ENCODE results near the gene MDM2. TPM values are rescaled to one million over a fixed set of nuclear protein-coding genes. Genes with fewer than 3 reads are reported as not detected.

Gene MDM2
- total RNA-seq, 1 experiment from 2014 or later: 207 TPM

DNA sequence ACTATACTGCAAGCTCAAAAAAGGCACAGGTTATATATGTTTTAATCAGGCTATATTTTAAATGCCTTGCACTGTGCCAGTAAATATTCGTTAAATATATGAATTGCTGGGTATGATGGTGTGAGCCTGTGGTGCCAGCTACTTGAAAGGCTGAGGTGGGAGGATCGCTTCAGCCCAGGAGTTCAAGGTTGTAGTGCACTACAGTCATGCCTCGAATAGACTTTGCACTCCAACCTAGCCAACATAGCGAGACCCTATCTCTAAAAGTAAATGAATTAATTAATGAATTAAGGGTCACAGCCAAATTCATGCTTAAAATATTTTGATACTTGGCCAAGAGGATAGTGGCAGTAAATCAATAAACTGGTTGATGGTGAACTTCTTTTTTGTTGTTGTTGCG, 22.2 kb upstream of the MDM2 start:
- ATAC-seq (no peak), DNase-seq (ENCODE audit: low spot score) (no peak)
- no peaks in the 10 kb centered on the region for H3K27me3 Mint-ChIP-seq (ENCODE audit: low read depth)
- H3K27ac Mint-ChIP-seq: no peak overlapping the region
- no peaks in the 10 kb centered on the region for H3K9me3 Mint-ChIP-seq
- TF ChIP-seq, protein P1, sequence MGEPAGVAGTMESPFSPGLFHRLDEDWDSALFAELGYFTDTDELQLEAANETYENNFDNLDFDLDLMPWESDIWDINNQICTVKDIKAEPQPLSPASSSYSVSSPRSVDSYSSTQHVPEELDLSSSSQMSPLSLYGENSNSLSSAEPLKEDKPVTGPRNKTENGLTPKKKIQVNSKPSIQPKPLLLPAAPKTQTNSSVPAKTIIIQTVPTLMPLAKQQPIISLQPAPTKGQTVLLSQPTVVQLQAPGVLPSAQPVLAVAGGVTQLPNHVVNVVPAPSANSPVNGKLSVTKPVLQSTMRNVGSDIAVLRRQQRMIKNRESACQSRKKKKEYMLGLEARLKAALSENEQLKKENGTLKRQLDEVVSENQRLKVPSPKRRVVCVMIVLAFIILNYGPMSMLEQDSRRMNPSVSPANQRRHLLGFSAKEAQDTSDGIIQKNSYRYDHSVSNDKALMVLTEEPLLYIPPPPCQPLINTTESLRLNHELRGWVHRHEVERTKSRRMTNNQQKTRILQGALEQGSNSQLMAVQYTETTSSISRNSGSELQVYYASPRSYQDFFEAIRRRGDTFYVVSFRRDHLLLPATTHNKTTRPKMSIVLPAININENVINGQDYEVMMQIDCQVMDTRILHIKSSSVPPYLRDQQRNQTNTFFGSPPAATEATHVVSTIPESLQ (CRISPR knock-in tag; IDR thresholded peaks at IDR 0.05): no peak
- TF ChIP-seq, protein P2, sequence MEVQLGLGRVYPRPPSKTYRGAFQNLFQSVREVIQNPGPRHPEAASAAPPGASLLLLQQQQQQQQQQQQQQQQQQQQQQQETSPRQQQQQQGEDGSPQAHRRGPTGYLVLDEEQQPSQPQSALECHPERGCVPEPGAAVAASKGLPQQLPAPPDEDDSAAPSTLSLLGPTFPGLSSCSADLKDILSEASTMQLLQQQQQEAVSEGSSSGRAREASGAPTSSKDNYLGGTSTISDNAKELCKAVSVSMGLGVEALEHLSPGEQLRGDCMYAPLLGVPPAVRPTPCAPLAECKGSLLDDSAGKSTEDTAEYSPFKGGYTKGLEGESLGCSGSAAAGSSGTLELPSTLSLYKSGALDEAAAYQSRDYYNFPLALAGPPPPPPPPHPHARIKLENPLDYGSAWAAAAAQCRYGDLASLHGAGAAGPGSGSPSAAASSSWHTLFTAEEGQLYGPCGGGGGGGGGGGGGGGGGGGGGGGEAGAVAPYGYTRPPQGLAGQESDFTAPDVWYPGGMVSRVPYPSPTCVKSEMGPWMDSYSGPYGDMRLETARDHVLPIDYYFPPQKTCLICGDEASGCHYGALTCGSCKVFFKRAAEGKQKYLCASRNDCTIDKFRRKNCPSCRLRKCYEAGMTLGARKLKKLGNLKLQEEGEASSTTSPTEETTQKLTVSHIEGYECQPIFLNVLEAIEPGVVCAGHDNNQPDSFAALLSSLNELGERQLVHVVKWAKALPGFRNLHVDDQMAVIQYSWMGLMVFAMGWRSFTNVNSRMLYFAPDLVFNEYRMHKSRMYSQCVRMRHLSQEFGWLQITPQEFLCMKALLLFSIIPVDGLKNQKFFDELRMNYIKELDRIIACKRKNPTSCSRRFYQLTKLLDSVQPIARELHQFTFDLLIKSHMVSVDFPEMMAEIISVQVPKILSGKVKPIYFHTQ (CRISPR knock-in tag; IDR thresholded peaks at IDR 0.05): no peak
- TF ChIP-seq TCF7 (CRISPR knock-in tag; IDR thresholded peaks at IDR 0.05; ENCODE audit: low read depth) (no peak), GABPB1 (CRISPR knock-in tag; IDR thresholded peaks at IDR 0.05) (no peak), ZNF138 (CRISPR knock-in tag; conservative IDR thresholded peaks at IDR 0.05) (no peak), SMAD3 (CRISPR knock-in tag; IDR thresholded peaks at IDR 0.05; ENCODE audit: borderline replicate concordance) (no peak)
- H3K36me3 Mint-ChIP-seq: no peaks in the 10 kb centered on the region
- H3K4me3 Mint-ChIP-seq: no peak overlapping the region
- ChIA-PET POLR2A (no interaction called here), CTCF (interaction anchor here (2.5 kb wide), 1 partner anchor 44 kb away, joined by 7 read pairs; no protein-coding TSS in a partner anchor)
- peaks cover 10% of the 10 kb centered on the region for H3K4me1 Mint-ChIP-seq

DNA sequence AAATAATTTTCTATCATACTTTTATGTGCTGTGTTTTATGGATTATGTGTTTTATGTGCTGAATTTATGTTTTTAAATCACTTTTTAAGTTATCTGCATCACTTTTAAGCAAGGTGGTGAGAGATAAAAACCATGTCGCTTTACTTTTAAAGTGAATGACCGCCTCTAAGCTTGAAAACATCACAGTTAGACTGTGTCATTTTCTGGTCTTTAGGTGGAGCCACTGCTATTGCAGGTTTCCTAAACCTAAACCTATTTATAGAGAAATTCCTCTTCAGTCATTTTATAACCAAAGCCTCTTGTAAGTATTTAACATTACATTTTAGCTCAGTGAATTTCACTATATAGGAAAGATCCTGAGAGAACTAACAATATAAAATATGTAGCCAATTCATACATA, 21.0 kb upstream of the MDM2 start:
- Mint-ChIP-seq H3K4me1 (peaks cover 10% of the 10 kb centered on the region), H3K27me3 (ENCODE audit: low read depth) (no peaks in the 10 kb centered on the region), H3K4me3 (no peak overlapping the region), H3K36me3 (no peaks in the 10 kb centered on the region), H3K9me3 (no peaks in the 10 kb centered on the region), H3K27ac (peak overlapping the region; percentile 83; the same call in 1 of the 2 replicates)
- DNase-seq (ENCODE audit: low spot score) (no peak), ATAC-seq (no peak)
- CTCF ChIA-PET: interaction anchor here (2.5 kb wide), 1 partner anchor 43 kb away, joined by 7 read pairs; no protein-coding TSS in a partner anchor
- no peak for TF ChIP-seq CREM (CRISPR knock-in tag; IDR thresholded peaks at IDR 0.05)
- no peak for TF ChIP-seq TEAD4 (CRISPR knock-in tag; IDR thresholded peaks at IDR 0.05)
- no peak for TF ChIP-seq ZNF423 (CRISPR knock-in tag; IDR thresholded peaks at IDR 0.05)
- TF ChIP-seq PRRX2 (CRISPR knock-in tag; IDR thresholded peaks at IDR 0.05): no peak
- POLR2A ChIA-PET: no interaction called here

DNA sequence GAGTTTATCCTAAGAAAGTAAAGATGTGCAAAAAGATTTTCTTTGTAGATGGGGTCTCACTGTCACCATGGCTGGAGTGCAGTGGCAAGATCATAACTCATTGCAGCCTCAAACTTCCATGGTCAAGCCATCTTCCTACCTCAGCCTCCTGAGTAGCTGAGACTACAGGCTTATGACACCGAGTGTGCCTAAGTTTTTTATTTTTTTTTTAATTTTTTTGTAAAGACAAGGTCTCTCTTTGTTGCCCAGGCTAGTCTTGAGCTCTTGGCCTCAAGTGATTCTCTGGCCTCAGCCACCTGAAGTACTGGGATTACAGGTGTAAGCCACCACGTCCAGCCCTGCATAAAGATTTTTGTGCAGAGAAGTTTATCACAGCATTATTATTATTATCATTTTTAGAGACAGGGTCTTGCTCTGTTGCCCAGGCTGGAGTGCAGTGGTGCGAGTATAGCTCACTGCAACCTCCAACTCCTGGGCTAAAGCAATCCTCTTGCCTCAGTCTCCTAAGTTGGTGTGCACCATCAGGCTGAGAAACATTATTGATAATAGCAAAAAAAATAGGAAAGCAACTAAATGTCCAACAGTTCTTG, 19.3 kb upstream of the MDM2 start:
- POLR2A ChIA-PET: no interaction called here
- H3K4me3 Mint-ChIP-seq: no peak overlapping the region
- DNase-seq (ENCODE audit: low spot score): no peak
- H3K9me3 Mint-ChIP-seq: no peaks in the 10 kb centered on the region
- H3K36me3 Mint-ChIP-seq: no peaks in the 10 kb centered on the region
- TF ChIP-seq FOXK1 (CRISPR knock-in tag; IDR thresholded peaks at IDR 0.05): no peak
- 0 out of 2 replicates have a peak, but pooled peaks have one; percentile 36 for TF ChIP-seq ZNF121 (CRISPR knock-in tag; IDR thresholded peaks at IDR 0.05)
- TF ChIP-seq GTF2I (CRISPR knock-in tag; conservative IDR thresholded peaks at IDR 0.05): no peak
- TF ChIP-seq, protein P3, sequence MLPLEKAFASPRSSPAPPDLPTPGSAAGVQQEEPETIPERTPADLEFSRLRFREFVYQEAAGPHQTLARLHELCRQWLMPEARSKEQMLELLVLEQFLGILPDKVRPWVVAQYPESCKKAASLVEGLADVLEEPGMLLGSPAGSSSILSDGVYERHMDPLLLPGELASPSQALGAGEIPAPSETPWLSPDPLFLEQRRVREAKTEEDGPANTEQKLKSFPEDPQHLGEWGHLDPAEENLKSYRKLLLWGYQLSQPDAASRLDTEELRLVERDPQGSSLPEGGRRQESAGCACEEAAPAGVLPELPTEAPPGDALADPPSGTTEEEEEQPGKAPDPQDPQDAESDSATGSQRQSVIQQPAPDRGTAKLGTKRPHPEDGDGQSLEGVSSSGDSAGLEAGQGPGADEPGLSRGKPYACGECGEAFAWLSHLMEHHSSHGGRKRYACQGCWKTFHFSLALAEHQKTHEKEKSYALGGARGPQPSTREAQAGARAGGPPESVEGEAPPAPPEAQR (CRISPR knock-in tag; IDR thresholded peaks at IDR 0.05): no peak
- no peak for TF ChIP-seq ATF1 (CRISPR knock-in tag; IDR thresholded peaks at IDR 0.05)
- no peak for TF ChIP-seq TP53 (CRISPR knock-in tag; IDR thresholded peaks at IDR 0.05)
- no peak for TF ChIP-seq KAT7 (CRISPR knock-in tag; IDR thresholded peaks at IDR 0.05; ENCODE audit: borderline replicate concordance)
- no peaks in the 10 kb centered on the region for H3K27me3 Mint-ChIP-seq (ENCODE audit: low read depth)
- H3K4me1 Mint-ChIP-seq: peaks cover 15% of the 10 kb centered on the region
- no peak overlapping the region for H3K27ac Mint-ChIP-seq
- CTCF ChIA-PET: no interaction called here
- no peak for ATAC-seq
